Left colon (tissue), 2 donors: ENCODE data around the gene MAPK4. TPM values are rescaled to one million over a fixed set of nuclear protein-coding genes. Genes with fewer than 3 reads are reported as not detected.
"Not testable (repeated sequence)": the region's sequence is repeated elsewhere in the genome, so short reads cannot be mapped to it uniquely, and the experiment has no call there.

ENCODE experiments used
- ATAC-seq: fragments of 200-7000 bp; cut with Tn5 transposase; one replicate; pipeline ENCODE4 v1.9.1; 2020; ENCODE audit warnings: mild to moderate bottlenecking, moderate library complexity
- DNase-seq, 2 donors: peaks; one replicate each; pipeline ENCODE4 v3.0.0-alpha.2; 2020
- intact Hi-C, 2 donors: fragments of 100-400 bp; cut with DNase I in 1 of 2; cut with micrococcal nuclease in 1 of 2; formaldehyde crosslinking; loops; one replicate each; pipeline versions ENCODE4 v1.11.2 to v1.14.0; 2022; cut with DNase I, micrococcal nuclease
- total RNA-seq, 2 donors: library from RNA; stranded (reverse); fragmentation: NEBNext Ultra II Directional; extraction: Animal tissue kit (Norgen Biotek cat#: 25700); gene quantifications; one replicate each; pipeline ENCODE4 v1.2.1, GENCODE V29; 2021
- donor health status: DM: no; HTN: no; CAD: no.
- donor health status: DM: yes; HTN: yes; CAD: no.

The MAPK4 gene
- total RNA-seq, 2 donors from 2014 or later: 0.12 to 1.6 TPM

DNA sequence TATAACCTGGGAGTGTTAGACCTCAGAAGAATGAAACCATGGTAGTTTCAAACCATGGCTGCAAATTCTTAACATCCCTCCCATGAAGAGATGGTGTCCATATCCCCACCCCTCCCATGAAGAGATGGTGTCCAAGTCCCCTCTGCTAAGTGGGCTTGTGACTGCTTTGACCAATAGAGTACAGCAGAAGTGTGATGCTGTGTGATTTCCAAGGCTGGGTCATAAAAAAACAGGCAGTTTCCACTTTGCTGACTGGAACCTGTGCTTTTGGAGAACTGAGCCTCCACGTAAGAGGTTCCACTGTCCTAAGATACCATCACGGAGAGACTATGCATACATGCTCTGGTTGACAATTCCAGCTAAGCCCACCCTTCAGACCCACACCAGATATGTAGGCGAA lies 194.4 kb downstream of the MAPK4 start:
- DNase-seq (no peak), ATAC-seq (no peak)
- intact Hi-C loops: no loop called here

- no peak for DNase-seq
- intact Hi-C loops: no loop called here
- no peak for ATAC-seq
These were observed 197.5 kb downstream of the MAPK4 start for GRCh38 chr18:50757358-50757757.

DNA sequence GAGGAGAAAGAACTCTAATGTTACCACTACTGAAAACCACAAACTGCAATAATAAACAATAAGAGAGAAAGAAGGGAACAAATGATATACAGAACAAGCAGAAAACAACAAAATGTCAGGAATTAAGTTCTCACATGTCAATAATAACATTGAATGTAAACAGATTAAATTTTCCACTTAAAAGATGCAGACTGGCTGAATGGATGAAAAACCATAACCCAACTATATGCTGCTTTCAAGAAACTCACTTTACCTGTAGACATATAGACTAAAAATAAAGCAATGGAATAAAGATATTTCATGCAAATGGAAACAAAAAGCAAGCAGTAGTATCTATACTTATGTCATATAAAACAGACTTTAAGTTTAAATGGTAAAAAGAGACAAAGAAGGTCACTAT lies 209.6 kb downstream of the MAPK4 start:
- ATAC-seq (no peak), DNase-seq (no peak)
- intact Hi-C loops: no loop called here

GRCh38 chr18:50775207-50775606 lies 215.3 kb downstream of the MAPK4 start:
- no peak for ATAC-seq
- no peak for DNase-seq
- intact Hi-C loops: no loop called here

GRCh38 chr18:50775726-50776125 lies 215.8 kb downstream of the MAPK4 start:
- intact Hi-C loops: no loop called here
- ATAC-seq (no peak), DNase-seq (no peak)

GRCh38 chr18:50776383-50776782 lies 216.5 kb downstream of the MAPK4 start:
- ATAC-seq: no peak
- intact Hi-C loops: no loop called here
- no peak for DNase-seq

GRCh38 chr18:50779021-50779420 lies 219.1 kb downstream of the MAPK4 start:
- ATAC-seq, intact Hi-C loops, DNase-seq: not testable (repeated sequence)

Other genes with a start within 250 kb of the MAPK4 start
- 1 to 10 TPM; 1.0 to 3.8 TPM for gene SKA1, start 185.0 kb upstream of the MAPK4 start, total RNA-seq